Smooth muscle cell (in vitro differentiated cells): ENCODE results near the gene PYROXD2. TPM values are rescaled to one million over a fixed set of nuclear protein-coding genes. Genes with fewer than 3 reads are reported as not detected.

Experiments
- DNase-seq: peaks from one replicate; lab custom pipeline; 2025; ENCODE audit not compliant: unreplicated experiment; lab: John Stamatoyannopoulos, UW
- H2AFZ ChIP-seq: fragments of 200-600 bp; sonication (generic); 2 replicates; pipeline ENCODE4 v1.6.0; 2016; ENCODE audit warnings: antibody characterized with exemption, low read depth, mild to moderate bottlenecking
- H3F3A ChIP-seq: fragments of 200-600 bp; sonication (generic); 2 replicates; pipeline ENCODE4 v1.6.0; 2017; ENCODE audit warnings: antibody characterized with exemption, low read depth
- H3K27ac ChIP-seq: fragments of 200-600 bp; sonication (generic); 2 replicates; pipeline ENCODE4 v1.5.1; 2016; ENCODE audit warnings: low read depth, mild to moderate bottlenecking
- H3K27me3 ChIP-seq: fragments of 200-600 bp; sonication (generic); 2 replicates; pipeline ENCODE4 v1.6.1; 2016; ENCODE audit warnings: low read depth, mild to moderate bottlenecking
- H3K36me3 ChIP-seq: fragments of 200-600 bp; sonication (generic); 2 replicates; pipeline ENCODE4 v1.5.1; 2016; ENCODE audit warnings: low read depth
- H3K4me1 ChIP-seq: fragments of 200-600 bp; sonication (generic); 2 replicates; pipeline ENCODE4 v1.5.1; 2016; ENCODE audit warnings: low read depth
- H3K4me2 ChIP-seq: fragments of 200-600 bp; sonication (generic); 2 replicates; pipeline ENCODE4 v1.6.0; 2016; ENCODE audit warnings: mild to moderate bottlenecking
- H3K4me3 ChIP-seq: fragments of 200-600 bp; sonication (generic); 2 replicates; pipeline ENCODE4 v1.5.1; 2016; ENCODE audit warnings: mild to moderate bottlenecking
- H3K79me2 ChIP-seq: fragments of 200-600 bp; sonication (generic); 2 replicates; pipeline ENCODE4 v1.6.0; 2016; ENCODE audit warnings: low read depth, mild to moderate bottlenecking
- H3K9ac ChIP-seq: fragments of 200-600 bp; sonication (generic); 2 replicates; pipeline ENCODE4 v1.6.0; 2016; ENCODE audit warnings: low read depth
- H3K9me3 ChIP-seq: fragments of 200-600 bp; sonication (generic); replicated peaks from 2 replicates; pipeline ENCODE4 v1.5.1; 2016; ENCODE audit warnings: low read depth
- H4K20me1 ChIP-seq: fragments of 200-600 bp; sonication (generic); 2 replicates; pipeline ENCODE4 v1.6.0; 2016; ENCODE audit warnings: low read depth
- CTCF ChIP-seq: fragments of 200-600 bp; sonication (generic); IDR thresholded peaks from 2 replicates; pipeline ENCODE4 v1.5.1; 2017; ENCODE audit warnings: borderline replicate concordance, mild to moderate bottlenecking, antibody characterized with exemption; ENCODE audit not compliant: insufficient read depth, poor library complexity, severe bottlenecking
- WGBS: methylation state at CpG from one replicate; pipeline ENCODE4 v1.1.7; 2016; ENCODE audit warnings: low lambda C conversion rate; 5-methylcytosine and 5-hydroxymethylcytosine counted together
- polyA plus RNA-seq: library from polyadenylated mRNA; unstranded; fragments of >200 nt; fragmentation: Nextera tagmentation; extraction: Ambion mirVana; gene quantifications from 2 replicates; pipeline ENCODE4 v1.2.1, GENCODE V29; 2016
- total RNA-seq: library from RNA; depleted of rRNA; stranded (reverse); fragments of >200 nt; gene quantifications from 2 replicates; pipeline ENCODE4 v1.2.3, GENCODE V29; 2014

Gene PYROXD2
- total and polyA plus RNA-seq, 2 experiments from 2014 or later, result 3.6 to 6.1 TPM

- no peak for TF ChIP-seq CTCF
- H3K4me3 ChIP-seq, result no peak overlapping the region
- no peaks in the 10 kb centered on the region for H3K4me1 ChIP-seq
- 20% methylated on average over 15 of the region's 15 CpGs for WGBS
- peak overlapping the region; percentile 88 for H3K27ac ChIP-seq
- peak overlapping the region; percentile 50 for H3K9ac ChIP-seq
- peak; percentile 78 for DNase-seq
- peak overlapping the region; percentile 48 for H3K4me2 ChIP-seq
- H3K36me3 ChIP-seq, result no peaks in the 10 kb centered on the region
- H2AFZ ChIP-seq, result no peak overlapping the region
- H3K79me2 ChIP-seq, result no peaks in the 10 kb centered on the region
- H4K20me1 ChIP-seq, result no peaks in the 10 kb centered on the region
- H3K9me3 ChIP-seq, result no peaks in the 10 kb centered on the region
- H3K27me3 ChIP-seq, result no peaks in the 10 kb centered on the region
- peaks cover 3% of the 10 kb centered on the region for H3F3A ChIP-seq
These were observed 53.6 kb downstream of the PYROXD2 start for GRCh38 chr10:98361131-98362025.

GRCh38 chr10:98357194-98357822 lies 57.7 kb downstream of the PYROXD2 start:
- H3K4me3 ChIP-seq, result no peak overlapping the region
- no peaks in the 10 kb centered on the region for H3K79me2 ChIP-seq
- no peaks in the 10 kb centered on the region for H3K9me3 ChIP-seq
- H3K27me3 ChIP-seq, result no peaks in the 10 kb centered on the region
- H2AFZ ChIP-seq, result no peak overlapping the region
- H3K4me2 ChIP-seq, result no peak overlapping the region
- no peak for DNase-seq
- no peaks in the 10 kb centered on the region for H3K4me1 ChIP-seq
- no peak overlapping the region for H3K27ac ChIP-seq
- no peak overlapping the region for H3K9ac ChIP-seq
- no peak for TF ChIP-seq CTCF
- H4K20me1 ChIP-seq, result no peaks in the 10 kb centered on the region
- WGBS, result 70% methylated on average over 5 of the region's 5 CpGs
- H3K36me3 ChIP-seq, result no peaks in the 10 kb centered on the region
- no peaks in the 10 kb centered on the region for H3F3A ChIP-seq

GRCh38 chr10:98354491-98354890 lies 60.5 kb downstream of the PYROXD2 start:
- H3K36me3 ChIP-seq, result no peaks in the 10 kb centered on the region
- H3K9ac ChIP-seq, result no peak overlapping the region
- H3K27ac ChIP-seq, result no peak overlapping the region
- no peak overlapping the region for H3K4me3 ChIP-seq
- H3F3A ChIP-seq, result peaks cover 6% of the 10 kb centered on the region
- no peaks in the 10 kb centered on the region for H3K9me3 ChIP-seq
- no peak for DNase-seq
- no peaks in the 10 kb centered on the region for H4K20me1 ChIP-seq
- H3K4me2 ChIP-seq, result no peak overlapping the region
- H3K27me3 ChIP-seq, result no peaks in the 10 kb centered on the region
- no peaks in the 10 kb centered on the region for H3K4me1 ChIP-seq
- H2AFZ ChIP-seq, result no peak overlapping the region
- no peaks in the 10 kb centered on the region for H3K79me2 ChIP-seq
- no peak for TF ChIP-seq CTCF
- WGBS, result 80% methylated on average over 3 of the region's 3 CpGs
